ENCODE results near the gene CABP1. TPM values are rescaled to one million over a fixed set of nuclear protein-coding genes. Genes with fewer than 3 reads are reported as not detected.

The CABP1 gene
- total and polyA plus RNA-seq, 2 donors = 4.9 to 10.4 TPM

DNA sequence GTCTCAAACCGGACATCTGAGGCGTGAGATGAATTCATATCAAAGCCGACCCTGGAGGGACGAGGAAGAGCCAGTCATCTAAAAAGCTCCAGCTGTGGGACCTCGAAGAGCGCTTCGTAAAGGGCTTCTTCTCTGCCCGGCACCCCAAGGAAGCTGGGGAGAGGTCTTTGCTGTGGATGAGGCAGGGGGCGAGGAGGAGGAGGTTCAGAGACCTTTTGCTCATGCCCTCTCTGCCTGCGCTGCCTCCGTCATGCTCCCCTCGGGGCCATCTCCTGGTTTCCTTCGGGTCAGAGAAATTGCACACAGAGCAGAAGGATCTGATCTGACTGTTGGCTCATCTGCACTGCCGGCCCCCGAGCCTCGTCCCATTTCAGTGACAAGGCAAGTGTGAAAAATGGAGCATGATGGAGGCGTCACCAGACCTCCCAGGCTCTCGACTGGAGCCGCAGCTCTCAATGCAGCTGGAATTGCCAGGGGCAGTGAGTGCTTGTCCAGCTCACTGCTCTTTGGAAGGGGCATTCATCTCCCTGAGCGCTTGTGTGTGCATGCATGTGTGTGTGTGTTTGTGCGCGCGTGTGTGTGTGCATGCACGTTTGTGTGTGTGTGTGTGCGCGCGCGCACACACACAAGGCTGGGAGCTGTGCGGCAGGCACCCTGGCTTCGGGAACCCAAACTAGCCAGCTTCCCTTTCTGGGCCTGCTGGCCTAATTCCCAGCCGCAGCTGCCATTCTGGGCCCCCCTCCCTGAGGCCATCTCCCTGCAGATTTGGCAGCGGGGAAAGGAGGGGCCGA, 9.2 kb downstream of the CABP1 start:
- no peak for DNase-seq (ENCODE audit: extremely low spot score)
- no peaks in the 10 kb centered on the region for H3K36me3 ChIP-seq (ENCODE audit: insufficient read depth)
- no peaks in the 10 kb centered on the region for H3K4me1 ChIP-seq (ENCODE audit: insufficient read depth)
- H3K4me3 ChIP-seq (ENCODE audit: low read depth, low read length) = peak overlapping the region; percentile 3
- WGBS = 5% methylated on average over 33 of the region's 33 CpGs
- H3K27ac ChIP-seq (ENCODE audit: low read depth) = no peak overlapping the region

DNA sequence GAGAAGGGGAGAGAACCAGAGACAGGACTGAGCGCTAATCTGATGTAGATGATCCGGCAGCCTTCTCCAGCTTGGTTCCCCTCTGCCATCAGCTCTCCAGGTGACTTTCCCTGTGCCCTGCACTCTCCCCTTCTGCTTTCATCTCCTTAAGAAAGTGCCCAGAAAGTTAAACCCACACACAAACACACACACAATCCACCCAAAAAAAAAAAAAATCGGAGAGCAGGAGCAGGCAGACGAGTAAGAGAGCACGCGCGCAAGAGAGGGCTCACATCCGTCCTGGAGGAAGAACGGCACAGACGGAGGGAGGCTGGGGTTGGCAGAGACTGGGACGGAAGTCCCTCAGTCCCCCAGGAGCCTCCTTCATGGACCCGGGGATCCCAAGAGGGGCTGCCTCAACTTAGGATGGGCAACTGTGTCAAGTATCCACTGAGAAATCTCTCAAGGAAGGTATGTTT, 9.8 kb downstream of the CABP1 start:
- 25% methylated on average over 12 of the region's 12 CpGs for WGBS
- no peak for DNase-seq (ENCODE audit: extremely low spot score)
- Histone ChIP-seq H3K27ac (ENCODE audit: low read depth) (no peak overlapping the region), H3K4me1 (ENCODE audit: insufficient read depth) (no peaks in the 10 kb centered on the region), H3K4me3 (ENCODE audit: low read depth, low read length) (no peak overlapping the region), H3K36me3 (ENCODE audit: insufficient read depth) (no peaks in the 10 kb centered on the region)

DNA sequence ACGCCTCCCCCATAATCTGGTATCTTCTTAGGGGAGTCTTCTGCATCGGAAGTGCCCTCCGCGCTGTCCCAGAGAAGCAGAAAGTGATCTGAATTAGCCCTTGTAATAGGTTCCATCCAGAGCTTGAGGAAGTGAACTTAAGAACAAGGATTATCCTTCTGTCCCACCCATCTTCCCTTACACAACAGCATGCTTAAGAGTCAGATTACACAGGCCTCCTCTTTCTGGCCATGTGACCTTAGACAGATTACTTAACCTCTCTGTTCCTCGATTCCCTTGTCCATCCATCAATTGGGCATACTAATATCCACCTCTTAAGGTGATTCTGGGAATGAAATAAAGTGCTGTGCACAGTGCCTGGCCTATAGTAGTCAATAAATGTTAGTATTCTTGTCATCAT, 11.4 kb downstream of the CABP1 start:
- H3K27ac ChIP-seq (ENCODE audit: low read depth) = no peak overlapping the region
- H3K36me3 ChIP-seq (ENCODE audit: insufficient read depth) = no peaks in the 10 kb centered on the region
- no peak overlapping the region for H3K4me3 ChIP-seq (ENCODE audit: low read depth, low read length)
- H3K4me1 ChIP-seq (ENCODE audit: insufficient read depth) = no peaks in the 10 kb centered on the region
- 46% methylated on average over 5 of the region's 5 CpGs for WGBS
- no peak for DNase-seq (ENCODE audit: extremely low spot score)

DNA sequence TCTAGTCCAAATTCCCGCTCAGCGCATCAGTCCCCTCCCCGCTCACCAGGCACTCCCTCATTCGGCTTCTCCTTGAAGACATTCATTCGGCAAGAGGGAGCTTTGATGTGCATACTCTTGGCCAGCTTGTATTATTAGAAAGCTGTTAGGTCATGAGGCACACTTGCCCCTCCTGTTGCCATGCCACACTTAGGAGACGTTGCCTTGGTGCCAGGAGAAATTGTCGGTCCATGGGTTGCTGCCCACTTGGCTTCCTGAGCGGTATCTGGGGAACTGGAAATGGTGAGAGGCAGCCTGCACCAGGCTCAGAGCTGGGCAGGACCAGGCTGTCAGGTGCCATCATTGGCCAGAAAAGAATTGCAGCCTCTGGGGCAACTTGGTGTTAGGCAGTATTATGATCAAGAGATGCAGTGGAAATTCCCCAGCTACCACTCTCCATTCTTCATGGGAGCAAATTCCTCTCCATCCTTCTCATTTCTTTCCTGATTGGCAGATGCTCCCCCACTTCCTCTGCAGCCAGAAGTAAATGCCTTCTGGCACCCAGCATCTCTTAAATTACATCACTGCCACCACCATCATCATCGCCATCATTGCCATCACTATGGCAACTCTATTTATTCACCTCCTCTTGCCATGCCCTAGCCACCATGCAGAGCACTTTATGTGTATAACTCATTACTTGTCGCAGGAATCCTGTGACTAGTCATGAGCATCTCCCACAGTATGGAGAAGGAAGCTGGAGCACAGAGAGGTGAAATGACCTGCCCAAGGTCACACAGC, 12.4 kb downstream of the CABP1 start:
- DNase-seq (ENCODE audit: extremely low spot score) = no peak
- Histone ChIP-seq H3K36me3 (ENCODE audit: insufficient read depth) (no peaks in the 10 kb centered on the region), H3K27ac (ENCODE audit: low read depth) (no peak overlapping the region), H3K4me1 (ENCODE audit: insufficient read depth) (no peaks in the 10 kb centered on the region), H3K4me3 (ENCODE audit: low read depth, low read length) (no peak overlapping the region)
- 55% methylated on average over 10 of the region's 10 CpGs for WGBS

DNA sequence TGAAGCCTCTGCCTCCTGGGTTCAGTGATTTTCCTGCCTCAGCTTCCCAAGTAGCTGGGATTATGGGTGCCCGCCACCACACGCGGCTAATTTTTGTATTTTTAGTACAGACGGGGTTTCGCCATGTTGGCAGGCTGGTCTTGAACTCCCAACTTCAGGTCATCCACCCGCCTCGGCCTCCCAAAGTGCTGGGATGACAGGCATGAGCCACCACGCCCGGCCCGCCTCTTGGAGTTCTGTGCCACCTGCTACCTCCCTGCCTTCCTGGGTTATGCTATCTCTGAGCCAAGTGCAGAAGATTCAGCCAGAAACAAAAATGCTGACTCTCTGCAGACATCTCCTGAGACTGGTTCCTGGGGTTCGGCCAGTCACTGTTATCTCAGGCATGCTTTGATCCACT, 13.2 kb downstream of the CABP1 start:
- WGBS = 79% methylated on average over 11 of the region's 11 CpGs
- H3K4me1 ChIP-seq (ENCODE audit: insufficient read depth) = no peaks in the 10 kb centered on the region

DNA sequence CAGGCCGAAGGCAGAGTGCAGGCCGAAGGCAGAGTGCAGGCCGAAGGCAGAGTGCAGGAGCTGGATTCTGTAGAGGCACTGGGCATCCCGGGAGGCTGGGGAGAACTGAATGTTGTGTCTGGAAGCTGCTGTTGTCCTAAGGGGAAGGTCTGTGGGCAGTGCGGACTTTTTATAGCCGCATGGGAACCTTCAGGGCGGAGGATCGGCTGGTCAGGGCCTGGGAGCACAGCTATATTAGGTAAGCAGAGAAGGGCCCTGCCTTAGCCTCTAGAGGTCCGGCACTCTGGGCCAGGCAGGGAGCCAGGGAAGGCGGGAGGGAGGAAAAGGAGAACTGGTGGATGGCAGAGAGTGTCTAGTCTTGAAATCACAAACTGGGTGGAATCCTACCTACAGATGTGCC, 14.2 kb downstream of the CABP1 start:
- H3K4me1 ChIP-seq (ENCODE audit: insufficient read depth) = no peaks in the 10 kb centered on the region
- no peak overlapping the region for H3K27ac ChIP-seq (ENCODE audit: low read depth)
- WGBS = 46% methylated on average over 10 of the region's 10 CpGs
- H3K4me3 ChIP-seq (ENCODE audit: low read depth, low read length) = no peak overlapping the region
- no peaks in the 10 kb centered on the region for H3K36me3 ChIP-seq (ENCODE audit: insufficient read depth)
- no peak for DNase-seq (ENCODE audit: extremely low spot score)

More for the DNA sequence above, 13.2 kb downstream of the CABP1 start:
- Histone ChIP-seq H3K36me3 (ENCODE audit: insufficient read depth) (no peaks in the 10 kb centered on the region), H3K4me3 (ENCODE audit: low read depth, low read length) (no peak overlapping the region), H3K27ac (ENCODE audit: low read depth) (no peak overlapping the region)
- DNase-seq (ENCODE audit: extremely low spot score) = no peak

DNA sequence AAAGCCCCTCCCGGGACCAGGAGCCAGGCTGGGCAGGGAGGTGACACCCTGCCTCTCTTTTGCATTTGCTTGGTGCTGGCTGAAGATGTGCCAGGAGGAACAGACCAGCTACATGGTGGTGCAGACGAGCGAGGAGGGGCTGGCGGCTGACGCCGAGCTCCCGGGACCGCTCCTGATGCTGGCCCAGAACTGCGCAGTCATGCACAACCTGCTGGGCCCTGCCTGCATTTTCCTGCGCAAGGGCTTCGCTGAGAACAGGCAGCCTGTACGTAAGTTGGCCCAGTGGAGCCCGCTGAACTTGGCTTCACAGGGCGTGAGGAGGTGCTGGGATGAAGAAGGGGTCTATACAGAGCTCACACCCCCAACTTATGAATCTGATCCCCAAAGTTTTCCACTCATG, 15.6 kb downstream of the CABP1 start:
- no peak for DNase-seq (ENCODE audit: extremely low spot score)
- 94% methylated on average over 14 of the region's 14 CpGs for WGBS
- Histone ChIP-seq H3K4me1 (ENCODE audit: insufficient read depth) (no peaks in the 10 kb centered on the region), H3K4me3 (ENCODE audit: low read depth, low read length) (no peak overlapping the region), H3K27ac (ENCODE audit: low read depth) (no peak overlapping the region), H3K36me3 (ENCODE audit: insufficient read depth) (no peaks in the 10 kb centered on the region)

DNA sequence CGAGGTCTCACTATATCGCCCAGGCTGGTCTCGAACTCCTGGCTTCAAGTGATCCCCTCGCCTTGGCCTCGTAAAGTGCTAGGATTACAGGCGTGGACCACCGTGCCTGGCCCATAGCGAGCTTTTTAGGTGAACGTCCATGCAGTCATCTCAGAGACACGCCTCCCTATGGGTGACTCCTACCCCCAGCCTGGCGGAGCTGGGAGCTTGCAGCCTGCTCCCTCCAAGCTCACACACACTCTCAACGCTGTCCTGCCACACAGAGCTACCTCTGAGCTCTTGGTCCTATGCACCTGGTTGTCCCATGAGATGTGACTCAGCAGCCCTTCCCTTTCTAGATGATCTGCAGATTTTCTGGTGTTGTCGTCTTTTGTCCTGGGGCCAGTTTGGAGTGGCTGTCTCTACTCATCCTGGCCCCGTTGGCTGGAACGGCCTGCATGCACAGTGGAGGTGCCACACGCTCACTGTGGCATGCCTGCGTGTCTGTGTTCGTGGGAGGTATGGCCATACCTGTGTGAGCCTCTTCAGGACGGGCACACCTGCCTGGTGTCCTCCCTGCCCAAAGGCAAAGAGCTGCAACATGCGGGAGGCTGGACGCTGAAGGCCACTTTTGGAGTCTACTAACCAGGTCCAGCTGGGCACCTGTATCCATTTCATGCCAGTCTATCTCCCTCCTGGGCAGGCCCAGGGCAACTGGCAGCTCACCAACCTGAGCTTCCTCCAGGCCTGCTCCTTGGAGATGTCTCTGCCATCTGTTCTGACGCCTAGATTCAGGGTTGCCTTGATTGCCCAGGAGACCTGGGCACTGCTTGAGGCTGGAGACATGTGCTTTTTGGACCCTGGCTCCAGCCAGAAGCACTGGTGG, 18.1 kb downstream of the CABP1 start:
- no peak overlapping the region for H3K4me3 ChIP-seq (ENCODE audit: low read depth, low read length)
- H3K27ac ChIP-seq (ENCODE audit: low read depth) = no peak overlapping the region
- DNase-seq (ENCODE audit: extremely low spot score) = no peak
- H3K36me3 ChIP-seq (ENCODE audit: insufficient read depth) = no peaks in the 10 kb centered on the region
- H3K4me1 ChIP-seq (ENCODE audit: insufficient read depth) = no peaks in the 10 kb centered on the region
- 85% methylated on average over 22 of the region's 22 CpGs for WGBS

DNA sequence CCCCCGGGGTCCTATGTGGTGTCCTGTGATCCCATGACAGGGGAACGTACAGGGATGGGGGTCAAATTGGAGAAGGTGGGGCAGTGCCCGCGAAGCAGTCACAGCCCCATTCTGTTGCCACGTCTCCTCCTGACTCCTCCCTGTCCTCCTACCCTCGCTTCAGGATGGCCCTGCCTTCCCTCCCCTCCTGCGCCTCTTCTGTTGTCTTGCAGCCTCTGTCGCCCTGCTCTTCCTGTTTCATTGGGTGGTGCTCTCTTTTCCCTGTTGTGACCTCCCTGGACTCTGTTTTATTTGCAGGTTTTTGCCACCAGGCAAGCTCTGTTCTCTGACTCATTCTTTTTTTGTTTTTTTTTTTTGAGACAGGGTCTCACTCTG, 18.7 kb downstream of the CABP1 start:
- no peak overlapping the region for H3K27ac ChIP-seq (ENCODE audit: low read depth)
- no peak overlapping the region for H3K4me3 ChIP-seq (ENCODE audit: low read depth, low read length)
- H3K4me1 ChIP-seq (ENCODE audit: insufficient read depth) = no peaks in the 10 kb centered on the region
- WGBS = 64% methylated on average over 8 of the region's 8 CpGs
- no peak for DNase-seq (ENCODE audit: extremely low spot score)
- H3K36me3 ChIP-seq (ENCODE audit: insufficient read depth) = no peaks in the 10 kb centered on the region

DNA sequence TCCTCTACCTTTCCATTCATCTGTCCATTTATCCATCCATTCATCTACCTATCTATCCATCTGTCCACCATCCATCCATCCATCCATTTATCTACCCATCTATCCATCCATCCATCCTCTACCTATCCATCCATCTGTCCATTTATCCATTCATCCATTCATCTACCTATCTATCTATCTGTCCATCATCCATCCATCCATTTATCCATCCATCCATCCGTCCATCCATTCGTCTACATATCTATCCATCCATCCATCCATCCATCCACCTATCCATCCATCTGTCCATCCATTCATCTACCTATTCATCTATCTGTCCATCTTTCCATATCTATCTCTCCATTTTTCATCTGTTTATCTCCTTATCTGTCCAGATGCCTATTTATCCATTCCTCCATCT, 21.0 kb downstream of the CABP1 start:
- no peak overlapping the region for H3K27ac ChIP-seq (ENCODE audit: low read depth)
- 72% methylated on average over 2 of the region's 2 CpGs for WGBS
- H3K4me3 ChIP-seq (ENCODE audit: low read depth, low read length) = no peak overlapping the region
- no peaks in the 10 kb centered on the region for H3K36me3 ChIP-seq (ENCODE audit: insufficient read depth)
- H3K4me1 ChIP-seq (ENCODE audit: insufficient read depth) = no peaks in the 10 kb centered on the region
- DNase-seq (ENCODE audit: extremely low spot score) = no peak

DNA sequence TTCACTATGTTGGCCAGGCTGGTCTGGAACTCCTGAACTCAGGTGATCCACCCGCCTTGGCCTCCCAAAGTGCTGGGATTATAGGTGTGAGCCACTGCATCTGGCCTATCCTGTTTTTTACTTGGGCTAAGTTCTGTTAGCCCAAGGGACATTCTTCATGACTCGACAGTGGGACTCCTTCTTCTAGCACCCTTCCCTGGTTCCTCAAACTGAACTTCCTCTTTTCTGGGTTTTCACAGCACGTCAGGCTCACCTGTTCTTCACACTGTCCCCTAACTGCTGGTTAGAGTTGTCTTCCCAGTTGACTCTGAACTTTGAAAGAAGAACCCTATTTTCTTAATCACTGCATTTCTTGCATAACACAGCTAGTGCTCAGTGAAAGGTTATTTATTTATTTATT, 22.5 kb downstream of the CABP1 start:
- no peaks in the 10 kb centered on the region for H3K36me3 ChIP-seq (ENCODE audit: insufficient read depth)
- no peak for DNase-seq (ENCODE audit: extremely low spot score)
- H3K4me1 ChIP-seq (ENCODE audit: insufficient read depth) = no peaks in the 10 kb centered on the region
- H3K4me3 ChIP-seq (ENCODE audit: low read depth, low read length) = no peak overlapping the region
- no peak overlapping the region for H3K27ac ChIP-seq (ENCODE audit: low read depth)
- 85% methylated on average over 3 of the region's 3 CpGs for WGBS

DNA sequence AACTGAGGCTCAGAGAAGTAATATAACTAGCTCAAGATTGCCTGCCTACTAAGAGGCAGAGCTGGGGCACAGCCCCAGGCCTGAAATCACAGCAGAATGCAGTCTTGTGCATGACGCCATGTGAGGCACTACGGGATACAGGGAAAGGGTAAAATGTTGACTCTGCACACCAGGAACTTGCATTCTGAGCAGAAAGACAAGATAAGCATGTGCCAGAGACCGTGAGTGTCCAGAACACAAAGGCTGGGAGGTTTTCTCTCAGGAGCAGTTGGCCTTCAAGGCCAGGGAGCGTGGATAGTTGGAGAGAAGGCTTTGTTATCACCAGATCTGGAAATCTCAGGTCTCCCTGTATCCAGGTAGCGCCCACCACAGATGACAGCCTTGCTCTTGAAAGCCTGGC, 23.3 kb downstream of the CABP1 start:
- DNase-seq (ENCODE audit: extremely low spot score) = no peak

DNA sequence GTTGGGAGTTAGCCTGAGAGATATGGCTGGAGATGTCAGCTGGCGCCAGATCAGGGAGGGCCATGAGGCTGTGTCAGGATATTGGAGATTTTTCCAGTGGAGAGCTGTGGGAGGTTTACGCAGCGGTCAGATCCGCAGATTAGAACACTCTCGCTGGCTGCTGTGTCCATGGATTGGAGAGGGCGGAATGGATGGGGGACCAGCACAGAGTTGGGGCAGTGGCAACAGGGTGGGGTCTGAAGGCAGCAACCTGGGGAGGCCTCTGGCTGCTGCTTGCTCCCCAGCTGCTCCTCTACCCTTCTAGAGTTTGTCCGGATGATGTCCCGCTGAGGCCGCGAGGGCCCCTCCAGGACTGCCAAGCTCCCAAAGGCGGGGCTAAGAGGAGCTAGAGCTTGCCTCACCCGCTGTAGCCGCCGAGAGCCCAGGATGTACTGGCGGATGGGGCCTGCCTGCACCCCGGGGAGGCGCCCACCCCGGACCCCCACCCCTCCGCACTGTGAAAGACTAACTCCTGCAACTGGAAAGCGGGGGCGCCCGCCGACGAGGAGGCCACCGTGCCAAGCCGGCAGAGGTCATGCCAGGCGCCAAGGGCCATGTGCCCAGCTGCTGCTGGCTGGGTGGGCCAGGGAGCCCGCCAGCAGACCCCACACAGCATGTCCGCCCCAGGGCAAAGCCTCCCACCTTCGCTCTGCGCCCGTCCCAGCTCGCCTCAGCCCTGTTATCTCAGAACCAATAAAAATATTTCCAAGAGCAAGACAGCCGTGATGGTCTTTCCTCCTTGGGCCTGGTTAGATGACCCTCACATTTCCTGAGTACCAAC, 26.4 kb downstream of the CABP1 start:
- Histone ChIP-seq H3K36me3 (ENCODE audit: insufficient read depth) (no peaks in the 10 kb centered on the region), H3K4me3 (ENCODE audit: low read depth, low read length) (no peak overlapping the region), H3K27ac (ENCODE audit: low read depth) (no peak overlapping the region), H3K4me1 (ENCODE audit: insufficient read depth) (no peaks in the 10 kb centered on the region)
- no peak for DNase-seq (ENCODE audit: extremely low spot score)
- 76% methylated on average over 34 of the region's 34 CpGs for WGBS

More for the DNA sequence above, 23.3 kb downstream of the CABP1 start:
- Histone ChIP-seq H3K4me1 (ENCODE audit: insufficient read depth) (no peaks in the 10 kb centered on the region), H3K36me3 (ENCODE audit: insufficient read depth) (no peaks in the 10 kb centered on the region), H3K4me3 (ENCODE audit: low read depth, low read length) (no peak overlapping the region), H3K27ac (ENCODE audit: low read depth) (no peak overlapping the region)
- WGBS = 89% methylated on average over 5 of the region's 5 CpGs

Measured in urinary bladder (tissue), 4 donors.